Vagina (tissue), 2 donors: ENCODE measurements around the gene CACUL1. TPM values are rescaled to one million over a fixed set of nuclear protein-coding genes. Genes with fewer than 3 reads are reported as not detected.

Experiments used
- DNase-seq, 2 donors: peaks; one replicate each; pipeline ENCODE4 v3.0.0-alpha.2; 2017; ENCODE audit errors: extremely low spot score in 2 of 2
- H3K27ac ChIP-seq: fragments of 200-600 bp; sonication (generic); one replicate; pipeline ENCODE4 v1.5.1; 2019
- H3K27me3 ChIP-seq: fragments of 200-600 bp; sonication (generic); one replicate; pipeline ENCODE4 v1.5.1; 2019
- H3K36me3 ChIP-seq, 2 donors: fragments of 200-600 bp; sonication (generic); one replicate each; pipeline ENCODE4 v1.5.1; 2017 to 2019
- H3K4me1 ChIP-seq: fragments of 200-600 bp; sonication (generic); one replicate; pipeline ENCODE4 v1.5.1; 2019
- H3K4me3 ChIP-seq, 2 donors: fragments of 200-600 bp; sonication (generic); 1 replicate in 1 of 2; 2 replicates in 1 of 2; pipeline ENCODE4 v1.5.1; 2016 to 2019
- H3K9me3 ChIP-seq: fragments of 200-600 bp; sonication (generic); one replicate; pipeline ENCODE4 v1.5.1; 2019
- CTCF ChIP-seq, 3 experiments: fragments of 450-650 bp in 2 of 3; fragments of 200-600 bp in 1 of 3; sonication (generic) in 1 of 3; IDR thresholded peaks; one replicate each; pipeline ENCODE4 v1.5.1; 2017 to 2019; ENCODE audit warnings: antibody characterized with exemption in 3 of 3, mild to moderate bottlenecking in 2 of 3, moderate library complexity in 2 of 3
- POLR2A ChIP-seq, 2 donors: fragments of 450-650 bp; IDR thresholded peaks; one replicate each; pipeline ENCODE4 v1.6.1; 2017; ENCODE audit warnings: antibody characterized with exemption in 2 of 2, mild to moderate bottlenecking in 2 of 2, moderate library complexity in 2 of 2
- POLR2AphosphoS5 ChIP-seq, 2 donors: sonication (generic); formaldehyde crosslinking; IDR thresholded peaks; one replicate each; pipeline ENCODE4 v1.9.0; 2017; ENCODE audit warnings: antibody characterized with exemption in 2 of 2, mild to moderate bottlenecking in 2 of 2, low read depth in 1 of 2; ENCODE audit not compliant: insufficient read depth in 1 of 2
- intact Hi-C: fragments of 100-400 bp; cut with DNase I; formaldehyde crosslinking; loops from one replicate; pipeline ENCODE4 v1.15.1; 2023
- total RNA-seq: library from RNA; depleted of rRNA; stranded (reverse); fragments of >200 nt; gene quantifications from one replicate; pipeline ENCODE4 v1.2.3, GENCODE V29; 2016

Gene CACUL1
- total RNA-seq, 1 donor from 2014 or later = 13.8 TPM

GRCh38 chr10:118698421-118698820, 56.3 kb downstream of the CACUL1 start:
- DNase-seq = no peak
- Histone ChIP-seq H3K4me1 (peaks cover 7% of the 10 kb centered on the region), H3K36me3 (peaks cover 0 to 5% of the 10 kb centered on the region in 2 donors), H3K4me3 (no peak overlapping the region), H3K27ac (no peak overlapping the region), H3K9me3 (no peaks in the 10 kb centered on the region), H3K27me3 (no peaks in the 10 kb centered on the region)
- intact Hi-C loops = no loop called here
- no peak for TF ChIP-seq POLR2A (IDR thresholded peaks at IDR 0.05)
- no peak for TF ChIP-seq POLR2AphosphoS5 (IDR thresholded peaks at IDR 0.05; ENCODE audit: insufficient read depth in 1 of 2, low read depth in 1 of 2)
- no peak for TF ChIP-seq CTCF (IDR thresholded peaks at IDR 0.05)

GRCh38 chr10:118694848-118695247, 59.9 kb downstream of the CACUL1 start:
- TF ChIP-seq CTCF (IDR thresholded peaks at IDR 0.05) = no peak
- no peak for TF ChIP-seq POLR2AphosphoS5 (IDR thresholded peaks at IDR 0.05; ENCODE audit: insufficient read depth in 1 of 2, low read depth in 1 of 2)
- no peak for TF ChIP-seq POLR2A (IDR thresholded peaks at IDR 0.05)
- intact Hi-C loops = no loop called here
- DNase-seq = no peak
- Histone ChIP-seq H3K36me3 (peaks cover 0 to under 1% of the 10 kb centered on the region in 2 donors), H3K4me1 (peaks cover 10% of the 10 kb centered on the region), H3K4me3 (no peak overlapping the region), H3K9me3 (no peaks in the 10 kb centered on the region), H3K27me3 (no peaks in the 10 kb centered on the region), H3K27ac (no peak overlapping the region)

GRCh38 chr10:118692872-118693271, 61.9 kb downstream of the CACUL1 start:
- Histone ChIP-seq H3K27me3 (no peaks in the 10 kb centered on the region), H3K27ac (peak overlapping the region; percentile 66), H3K4me3 (no peak overlapping the region), H3K4me1 (peaks cover 10% of the 10 kb centered on the region), H3K36me3 (peaks cover 0 to 4% of the 10 kb centered on the region in 2 donors), H3K9me3 (no peaks in the 10 kb centered on the region)
- intact Hi-C loops = no loop called here
- no peak for TF ChIP-seq POLR2AphosphoS5 (IDR thresholded peaks at IDR 0.05; ENCODE audit: insufficient read depth in 1 of 2, low read depth in 1 of 2)
- TF ChIP-seq CTCF (IDR thresholded peaks at IDR 0.05) = no peak
- TF ChIP-seq POLR2A (IDR thresholded peaks at IDR 0.05) = no peak
- no peak for DNase-seq

GRCh38 chr10:118689070-118689858, 65.5 kb downstream of the CACUL1 start:
- DNase-seq = no peak
- Histone ChIP-seq H3K27me3 (no peaks in the 10 kb centered on the region), H3K36me3 (peaks cover 0 to 26% of the 10 kb centered on the region in 2 donors), H3K4me3 (no peak overlapping the region), H3K4me1 (peaks cover 5% of the 10 kb centered on the region), H3K27ac (no peak overlapping the region), H3K9me3 (no peaks in the 10 kb centered on the region)
- TF ChIP-seq POLR2AphosphoS5 (IDR thresholded peaks at IDR 0.05; ENCODE audit: insufficient read depth in 1 of 2, low read depth in 1 of 2) (no peak), POLR2A (IDR thresholded peaks at IDR 0.05) (no peak), CTCF (IDR thresholded peaks at IDR 0.05) (no peak)
- intact Hi-C loops = no loop called here

GRCh38 chr10:118687472-118687871, 67.3 kb downstream of the CACUL1 start:
- no peaks in the 10 kb centered on the region for H3K4me1 ChIP-seq
- no peak for DNase-seq
- intact Hi-C loops = no loop called here
- TF ChIP-seq POLR2AphosphoS5 (IDR thresholded peaks at IDR 0.05; ENCODE audit: insufficient read depth in 1 of 2, low read depth in 1 of 2) (no peak), CTCF (IDR thresholded peaks at IDR 0.05) (no peak), POLR2A (IDR thresholded peaks at IDR 0.05) (no peak)
- H3K27ac ChIP-seq = no peak overlapping the region
- H3K36me3 ChIP-seq = peaks cover 0 to 27% of the 10 kb centered on the region in 2 donors
- H3K27me3 ChIP-seq = no peaks in the 10 kb centered on the region
- H3K9me3 ChIP-seq = no peaks in the 10 kb centered on the region
- H3K4me3 ChIP-seq = no peak overlapping the region
